ENCODE measurements around the gene FBRSL1. TPM values are rescaled to one million over a fixed set of nuclear protein-coding genes. Genes with fewer than 3 reads are reported as not detected.

FBRSL1 gene
- total and polyA plus RNA-seq, 4 donors = 2.5 to 35.5 (median 5.6) TPM

DNA sequence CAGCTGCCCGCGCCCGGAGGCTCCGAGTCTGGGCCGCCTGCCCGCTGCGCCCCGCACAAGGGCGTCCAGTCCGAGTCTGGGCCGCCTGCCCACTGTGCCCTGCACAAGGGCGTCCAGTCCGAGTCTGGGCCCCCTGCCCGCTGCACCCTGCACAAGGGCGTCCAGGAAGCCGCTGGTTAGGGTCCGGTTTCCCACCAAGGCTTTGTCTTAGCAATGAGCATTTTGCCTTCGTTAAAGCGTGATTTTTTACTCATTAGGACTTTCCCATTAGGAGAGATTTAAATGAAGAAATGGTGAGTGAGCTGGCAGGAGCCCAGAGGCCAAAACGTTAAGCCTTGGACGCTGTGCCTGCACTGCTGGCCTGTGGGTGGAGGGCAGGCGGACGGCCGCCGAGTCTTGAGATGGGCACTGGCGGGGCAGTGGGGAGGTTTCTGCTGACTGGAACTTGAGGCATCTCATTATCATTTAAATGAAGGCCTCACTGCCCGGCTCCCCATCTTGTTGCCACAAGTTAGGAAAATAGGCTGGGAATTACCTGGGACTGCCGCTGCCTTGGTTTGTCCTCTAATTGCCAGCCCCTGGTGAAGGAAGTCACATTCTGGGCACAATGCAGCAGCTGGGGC lies 36.0 kb downstream of the FBRSL1 start:
- Histone ChIP-seq H3K27ac (ENCODE audit: low read depth in 1 of 2, low read length in 2 of 2) (no peak overlapping the region), H3K9me3 (ENCODE audit: control insufficient read depth in 4 of 4, low read length in 3 of 4) (no peaks in the 10 kb centered on the region), H3K36me3 (ENCODE audit: control insufficient read depth in 4 of 4, insufficient read depth in 3 of 4, low read depth in 1 of 4, low read length in 3 of 4) (peaks cover 0 to 3% (median 0%) of the 10 kb centered on the region in 4 donors), H3K4me3 (ENCODE audit: low read depth in 1 of 3, low read length in 3 of 3) (no peak overlapping the region), H3K27me3 (ENCODE audit: control insufficient read depth in 4 of 4, insufficient read depth in 4 of 4, low read length in 3 of 4) (no peaks in the 10 kb centered on the region), H3K9ac (ENCODE audit: low read depth in 1 of 2, low read length in 2 of 2) (no peak overlapping the region), H3K4me1 (ENCODE audit: control insufficient read depth in 4 of 4, insufficient read depth in 4 of 4, low read length in 3 of 4) (peaks cover 0 to 9% (median 3%) of the 10 kb centered on the region in 4 donors)
- TF ChIP-seq JUND (IDR thresholded peaks at IDR 0.05) (no peak), TAF1 (conservative IDR thresholded peaks at IDR 0.05) (no peak), GABPA (IDR thresholded peaks at IDR 0.05 in 1 of 2, conservative IDR thresholded peaks at IDR 0.05 in 1 of 2) (no peak), FOXA1 (IDR thresholded peaks at IDR 0.05) (no peak), HNF4G (IDR thresholded peaks at IDR 0.05) (no peak), HNF4A (conservative IDR thresholded peaks at IDR 0.05) (no peak), RXRA (IDR thresholded peaks at IDR 0.05) (no peak), EGR1 (IDR thresholded peaks at IDR 0.05; ENCODE audit: low read depth in 2 of 2) (no peak), ZBTB33 (IDR thresholded peaks at IDR 0.05) (no peak), SP1 (IDR thresholded peaks at IDR 0.05) (no peak), RAD21 (IDR thresholded peaks at IDR 0.05) (no peak), YY1 (IDR thresholded peaks at IDR 0.05) (no peak), NR2F2 (IDR thresholded peaks at IDR 0.05) (no peak), FOXA2 (IDR thresholded peaks at IDR 0.05) (no peak)
- TF ChIP-seq, protein P1, sequence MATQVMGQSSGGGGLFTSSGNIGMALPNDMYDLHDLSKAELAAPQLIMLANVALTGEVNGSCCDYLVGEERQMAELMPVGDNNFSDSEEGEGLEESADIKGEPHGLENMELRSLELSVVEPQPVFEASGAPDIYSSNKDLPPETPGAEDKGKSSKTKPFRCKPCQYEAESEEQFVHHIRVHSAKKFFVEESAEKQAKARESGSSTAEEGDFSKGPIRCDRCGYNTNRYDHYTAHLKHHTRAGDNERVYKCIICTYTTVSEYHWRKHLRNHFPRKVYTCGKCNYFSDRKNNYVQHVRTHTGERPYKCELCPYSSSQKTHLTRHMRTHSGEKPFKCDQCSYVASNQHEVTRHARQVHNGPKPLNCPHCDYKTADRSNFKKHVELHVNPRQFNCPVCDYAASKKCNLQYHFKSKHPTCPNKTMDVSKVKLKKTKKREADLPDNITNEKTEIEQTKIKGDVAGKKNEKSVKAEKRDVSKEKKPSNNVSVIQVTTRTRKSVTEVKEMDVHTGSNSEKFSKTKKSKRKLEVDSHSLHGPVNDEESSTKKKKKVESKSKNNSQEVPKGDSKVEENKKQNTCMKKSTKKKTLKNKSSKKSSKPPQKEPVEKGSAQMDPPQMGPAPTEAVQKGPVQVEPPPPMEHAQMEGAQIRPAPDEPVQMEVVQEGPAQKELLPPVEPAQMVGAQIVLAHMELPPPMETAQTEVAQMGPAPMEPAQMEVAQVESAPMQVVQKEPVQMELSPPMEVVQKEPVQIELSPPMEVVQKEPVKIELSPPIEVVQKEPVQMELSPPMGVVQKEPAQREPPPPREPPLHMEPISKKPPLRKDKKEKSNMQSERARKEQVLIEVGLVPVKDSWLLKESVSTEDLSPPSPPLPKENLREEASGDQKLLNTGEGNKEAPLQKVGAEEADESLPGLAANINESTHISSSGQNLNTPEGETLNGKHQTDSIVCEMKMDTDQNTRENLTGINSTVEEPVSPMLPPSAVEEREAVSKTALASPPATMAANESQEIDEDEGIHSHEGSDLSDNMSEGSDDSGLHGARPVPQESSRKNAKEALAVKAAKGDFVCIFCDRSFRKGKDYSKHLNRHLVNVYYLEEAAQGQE (IDR thresholded peaks at IDR 0.05) = no peak
- TF ChIP-seq, protein P2, sequence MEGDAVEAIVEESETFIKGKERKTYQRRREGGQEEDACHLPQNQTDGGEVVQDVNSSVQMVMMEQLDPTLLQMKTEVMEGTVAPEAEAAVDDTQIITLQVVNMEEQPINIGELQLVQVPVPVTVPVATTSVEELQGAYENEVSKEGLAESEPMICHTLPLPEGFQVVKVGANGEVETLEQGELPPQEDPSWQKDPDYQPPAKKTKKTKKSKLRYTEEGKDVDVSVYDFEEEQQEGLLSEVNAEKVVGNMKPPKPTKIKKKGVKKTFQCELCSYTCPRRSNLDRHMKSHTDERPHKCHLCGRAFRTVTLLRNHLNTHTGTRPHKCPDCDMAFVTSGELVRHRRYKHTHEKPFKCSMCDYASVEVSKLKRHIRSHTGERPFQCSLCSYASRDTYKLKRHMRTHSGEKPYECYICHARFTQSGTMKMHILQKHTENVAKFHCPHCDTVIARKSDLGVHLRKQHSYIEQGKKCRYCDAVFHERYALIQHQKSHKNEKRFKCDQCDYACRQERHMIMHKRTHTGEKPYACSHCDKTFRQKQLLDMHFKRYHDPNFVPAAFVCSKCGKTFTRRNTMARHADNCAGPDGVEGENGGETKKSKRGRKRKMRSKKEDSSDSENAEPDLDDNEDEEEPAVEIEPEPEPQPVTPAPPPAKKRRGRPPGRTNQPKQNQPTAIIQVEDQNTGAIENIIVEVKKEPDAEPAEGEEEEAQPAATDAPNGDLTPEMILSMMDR (IDR thresholded peaks at IDR 0.05; ENCODE audit: low read depth, low read length, missing input control) = no peak
- TF ChIP-seq, protein P3, sequence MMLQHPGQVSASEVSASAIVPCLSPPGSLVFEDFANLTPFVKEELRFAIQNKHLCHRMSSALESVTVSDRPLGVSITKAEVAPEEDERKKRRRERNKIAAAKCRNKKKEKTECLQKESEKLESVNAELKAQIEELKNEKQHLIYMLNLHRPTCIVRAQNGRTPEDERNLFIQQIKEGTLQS (IDR thresholded peaks at IDR 0.05) = no peak
- TF ChIP-seq, protein P4, sequence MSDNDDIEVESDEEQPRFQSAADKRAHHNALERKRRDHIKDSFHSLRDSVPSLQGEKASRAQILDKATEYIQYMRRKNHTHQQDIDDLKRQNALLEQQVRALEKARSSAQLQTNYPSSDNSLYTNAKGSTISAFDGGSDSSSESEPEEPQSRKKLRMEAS (IDR thresholded peaks at IDR 0.05) = no peak
- no peak for DNase-seq (ENCODE audit: low spot score)
- WGBS = 93% methylated on average over 28 of the region's 28 CpGs

All from liver (tissue), 9 donors.